OCI-LY1 (cell line): ENCODE measurements around the gene FARP1.

Experiments
- H2AFZ ChIP-seq: fragments of 200-600 bp; sonication (generic), shearing (Covaris generic); 2 replicates; pipeline ENCODE4 v1.6.0; 2014; ENCODE audit warnings: antibody characterized with exemption, mild to moderate bottlenecking, low read length
- H3F3A ChIP-seq: fragments of 200-600 bp; sonication (generic), shearing (Covaris generic); 2 replicates; pipeline ENCODE4 v1.6.0; 2014; ENCODE audit warnings: mild to moderate bottlenecking, antibody characterized with exemption, low read length, moderate library complexity; ENCODE audit not compliant: insufficient read depth
- H3K27ac ChIP-seq: fragments of 200-600 bp; sonication (generic); 2 replicates; pipeline ENCODE4 v1.5.1; 2014; ENCODE audit warnings: low read length, mixed run types, mild to moderate bottlenecking, low read depth; ENCODE audit not compliant: poor library complexity, severe bottlenecking
- H3K27me3 ChIP-seq: fragments of 200-600 bp; sonication (generic); 2 replicates; pipeline ENCODE4 v1.6.0; 2014; ENCODE audit warnings: antibody characterized with exemption, mild to moderate bottlenecking, low read length, moderate library complexity; ENCODE audit not compliant: insufficient read depth
- H3K36me3 ChIP-seq: fragments of 200-600 bp; sonication (generic); 2 replicates; pipeline ENCODE4 v1.6.1; 2014; ENCODE audit warnings: mild to moderate bottlenecking, antibody characterized with exemption, low read length, moderate library complexity, mixed read lengths; ENCODE audit not compliant: insufficient read depth
- H3K4me1 ChIP-seq: fragments of 200-600 bp; sonication (generic); 2 replicates; pipeline ENCODE4 v1.5.1; 2014; ENCODE audit warnings: mild to moderate bottlenecking, low read length, moderate library complexity; ENCODE audit not compliant: insufficient read depth, severe bottlenecking
- H3K4me2 ChIP-seq: fragments of 200-600 bp; sonication (generic), shearing (Covaris generic); 2 replicates; pipeline ENCODE4 v1.6.1; 2014; ENCODE audit warnings: low read length
- H3K4me3 ChIP-seq: fragments of 200-600 bp; sonication (generic); 2 replicates; pipeline ENCODE4 v1.5.1; 2014; ENCODE audit warnings: low read length, low read depth, mild to moderate bottlenecking, mixed read lengths; ENCODE audit not compliant: poor library complexity, severe bottlenecking
- H3K79me2 ChIP-seq: fragments of 200-600 bp; shearing (Covaris generic); 2 replicates; pipeline ENCODE4 v1.6.1; 2016; ENCODE audit warnings: mixed run types, low read length, mixed read lengths; ENCODE audit not compliant: insufficient read depth
- H3K9ac ChIP-seq: fragments of 200-600 bp; sonication (generic), shearing (Covaris generic); 2 replicates; pipeline ENCODE4 v1.6.1; 2014; ENCODE audit warnings: mild to moderate bottlenecking, low read length, mixed read lengths
- H3K9me2 ChIP-seq: fragments of 200-600 bp; sonication (generic), shearing (Covaris generic); 2 replicates; pipeline ENCODE4 v1.6.1; 2014; ENCODE audit warnings: low read depth, mild to moderate bottlenecking, low read length, mixed read lengths
- H3K9me3 ChIP-seq: fragments of 200-600 bp; shearing (Covaris generic); 2 replicates; pipeline ENCODE4 v1.6.1; 2014; ENCODE audit warnings: low read length, mixed read lengths
- H4K20me1 ChIP-seq: fragments of 200-600 bp; sonication (generic), shearing (Covaris generic); 2 replicates; pipeline ENCODE4 v1.6.0; 2016; ENCODE audit warnings: mild to moderate bottlenecking, low read length; ENCODE audit not compliant: insufficient read depth
- CTCF ChIP-seq: fragments of 200-600 bp; sonication (generic), shearing (Covaris generic); IDR thresholded peaks from 2 replicates; pipeline ENCODE4 v1.5.1; 2017; ENCODE audit warnings: mild to moderate bottlenecking, antibody characterized with exemption, low read length, moderate library complexity, mixed read lengths
- EZH2 ChIP-seq: fragments of 200-600 bp; sonication (generic), shearing (Covaris generic); IDR thresholded peaks from 2 replicates; pipeline ENCODE4 v1.8.0; 2017; ENCODE audit warnings: borderline replicate concordance, mixed run types, mild to moderate bottlenecking, antibody characterized with exemption, low read length, moderate library complexity, mixed read lengths

The FARP1 gene

DNA sequence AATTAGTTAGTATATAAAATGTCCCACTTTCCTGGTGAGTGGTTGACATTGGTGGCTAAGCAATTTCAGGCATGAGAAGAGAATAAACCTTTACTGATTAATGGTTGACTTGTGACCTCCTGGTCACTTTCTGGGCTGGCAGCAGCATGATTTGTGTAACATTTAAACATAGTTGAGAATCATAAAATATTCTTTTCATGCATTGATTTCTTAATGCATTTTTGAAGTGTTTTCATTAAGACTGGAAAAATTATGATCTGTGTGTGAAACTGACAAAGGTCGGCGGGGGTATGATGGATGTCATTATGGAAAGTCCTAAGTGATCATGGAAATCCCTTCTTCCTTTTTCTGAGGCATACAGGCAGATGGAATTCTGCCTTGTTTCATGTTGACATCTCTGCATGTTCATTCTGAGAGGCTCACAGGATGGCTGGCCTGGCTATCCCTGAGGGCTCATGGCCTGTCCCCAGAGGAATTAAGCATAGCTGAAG, 132.8 kb downstream of the FARP1 start:
- Histone ChIP-seq H3K79me2 (no peaks in the 10 kb centered on the region), H3K36me3 (no peaks in the 10 kb centered on the region), H3K4me3 (no peak overlapping the region), H3K27me3 (peaks cover 8% of the 10 kb centered on the region; the same call in 1 of the 2 replicates), H3K27ac (no peak overlapping the region), H3K4me1 (no peaks in the 10 kb centered on the region), H4K20me1 (no peaks in the 10 kb centered on the region), H2AFZ (no peak overlapping the region), H3F3A (no peaks in the 10 kb centered on the region), H3K9me2 (no peaks in the 10 kb centered on the region), H3K4me2 (no peak overlapping the region), H3K9ac (no peak overlapping the region), H3K9me3 (no peaks in the 10 kb centered on the region)
- TF ChIP-seq EZH2 (no peak), CTCF (no peak)

DNA sequence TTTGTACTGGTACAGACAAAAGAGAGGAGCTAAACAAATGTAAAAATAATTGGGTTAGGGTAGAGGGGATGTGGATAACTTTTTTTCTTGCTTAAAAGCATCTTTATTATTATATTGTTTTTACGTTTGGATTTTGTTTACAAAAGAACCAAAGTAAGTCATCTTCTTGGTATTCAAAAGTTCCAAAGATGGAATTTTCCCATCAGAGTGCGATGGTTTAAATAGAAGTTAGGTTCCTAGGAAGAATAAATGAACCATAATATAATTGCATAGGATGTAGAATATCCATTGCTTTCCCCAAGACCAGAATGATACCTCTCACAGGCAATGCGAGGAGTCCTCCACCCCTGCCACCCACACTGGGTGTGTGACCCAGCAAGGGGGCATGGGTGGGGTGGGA, 133.6 kb downstream of the FARP1 start:
- Histone ChIP-seq H3K27me3 (peaks cover 8% of the 10 kb centered on the region; the same call in 1 of the 2 replicates), H3K4me1 (no peaks in the 10 kb centered on the region), H4K20me1 (no peaks in the 10 kb centered on the region), H3K9ac (no peak overlapping the region), H3K27ac (no peak overlapping the region), H3K4me2 (no peak overlapping the region), H3K9me3 (no peaks in the 10 kb centered on the region), H3K36me3 (no peaks in the 10 kb centered on the region), H3K9me2 (no peaks in the 10 kb centered on the region), H3K4me3 (no peak overlapping the region), H2AFZ (no peak overlapping the region), H3K79me2 (no peaks in the 10 kb centered on the region), H3F3A (no peaks in the 10 kb centered on the region)
- TF ChIP-seq EZH2 (no peak), CTCF (no peak)

DNA sequence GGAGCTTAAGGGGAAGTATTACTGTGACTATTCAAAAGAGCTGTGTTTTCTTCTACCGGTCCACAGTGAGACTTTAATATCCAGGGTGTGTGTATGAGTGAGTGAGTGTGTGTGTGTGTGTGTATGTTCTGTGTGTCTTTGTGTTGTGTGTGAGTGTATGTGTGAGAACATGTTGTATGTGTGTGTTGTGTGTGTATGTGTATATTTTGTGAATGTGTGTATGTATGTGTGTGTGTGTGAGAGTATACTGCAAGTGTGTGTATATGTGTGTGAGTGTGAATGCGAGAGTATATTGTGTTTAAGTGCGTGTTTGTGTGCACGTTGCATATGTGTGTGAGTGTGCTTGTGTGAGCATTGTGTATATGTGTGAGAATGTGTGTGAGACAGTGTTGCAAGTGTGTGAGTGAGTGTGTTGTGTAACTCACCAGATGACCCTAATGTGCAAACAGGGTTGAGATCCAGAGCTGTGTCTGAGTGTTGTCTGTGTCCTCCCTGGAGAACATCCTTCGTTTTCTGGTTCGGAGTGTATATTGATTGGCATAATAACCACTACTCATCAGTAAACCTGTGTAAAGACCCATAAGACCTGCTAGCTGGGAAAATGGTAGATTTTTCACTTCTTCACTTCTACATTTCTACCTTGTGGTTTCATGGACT, 135.3 kb downstream of the FARP1 start:
- Histone ChIP-seq H3F3A (no peaks in the 10 kb centered on the region), H2AFZ (no peak overlapping the region), H3K27me3 (peaks cover 4% of the 10 kb centered on the region; the same call in 1 of the 2 replicates), H3K4me3 (no peak overlapping the region), H3K27ac (no peak overlapping the region), H3K9me2 (no peaks in the 10 kb centered on the region), H3K4me1 (no peaks in the 10 kb centered on the region), H3K79me2 (no peaks in the 10 kb centered on the region), H3K4me2 (no peak overlapping the region), H4K20me1 (no peaks in the 10 kb centered on the region), H3K9me3 (no peaks in the 10 kb centered on the region), H3K36me3 (no peaks in the 10 kb centered on the region), H3K9ac (no peak overlapping the region)
- TF ChIP-seq CTCF (no peak), EZH2 (no peak)
